Dendritic cell treated with granulocyte-macrophage colony-stimulating factor and Interleukin-4, amounts not matched to agents 40 ng/mL and 50 ng/mL, for 4 days (primary cell): ENCODE measurements around the gene PRELP.
"Not testable (repeated sequence)": the region's sequence is repeated elsewhere in the genome, so short reads cannot be mapped to it uniquely, and the experiment has no call there.

Experiments
- H3K27ac Mint-ChIP-seq: one replicate; pipeline ENCODE4 v1.8.0; 2022; ENCODE audit warnings: mild to moderate bottlenecking, mixed read lengths
- H3K27me3 Mint-ChIP-seq: one replicate; pipeline ENCODE4 v1.8.0; 2022; ENCODE audit warnings: mild to moderate bottlenecking, mixed read lengths
- H3K36me3 Mint-ChIP-seq: one replicate; pipeline ENCODE4 v1.8.0; 2022; ENCODE audit warnings: low read depth, mixed read lengths
- H3K4me1 Mint-ChIP-seq: one replicate; pipeline ENCODE4 v1.8.0; 2022; ENCODE audit warnings: low read depth, mixed read lengths
- H3K4me3 Mint-ChIP-seq: one replicate; pipeline ENCODE4 v1.8.0; 2022; ENCODE audit warnings: mild to moderate bottlenecking, moderate library complexity, mixed read lengths
- H3K9me3 Mint-ChIP-seq: one replicate; pipeline ENCODE4 v1.8.0; 2022; ENCODE audit warnings: mixed read lengths
- intact Hi-C: fragments of 100-400 bp; cut with micrococcal nuclease; formaldehyde crosslinking; loops from one replicate; pipeline ENCODE4 v1.15.0; 2022

The PRELP gene

GRCh38 chr1:203462143-203462542, 13.5 kb upstream of the PRELP start:
- Mint-ChIP-seq H3K27ac (no peak overlapping the region), H3K4me3 (no peak overlapping the region), H3K36me3 (no peaks in the 10 kb centered on the region), H3K27me3 (peaks cover 27% of the 10 kb centered on the region), H3K4me1 (peaks cover 7% of the 10 kb centered on the region), H3K9me3 (no peaks in the 10 kb centered on the region)
- intact Hi-C loops: no loop called here

DNA sequence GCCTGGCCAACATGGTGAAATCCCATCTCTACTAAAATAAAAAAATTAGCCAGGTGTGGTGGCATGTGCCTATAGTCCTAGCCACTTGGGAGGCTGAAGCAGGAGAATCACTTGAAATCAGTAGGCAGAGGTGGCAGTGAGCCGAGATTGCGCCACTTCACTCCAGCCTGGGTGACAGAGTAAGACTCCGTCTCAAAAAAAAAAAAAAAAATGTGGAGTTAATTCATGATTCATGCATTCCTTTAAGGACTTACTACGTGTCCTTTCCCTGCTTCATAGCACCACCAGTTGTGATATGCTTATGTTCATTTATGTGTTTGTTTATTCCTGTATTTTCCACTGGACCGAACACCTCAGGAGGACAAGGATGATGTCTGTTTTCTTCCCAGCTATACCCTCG, 12.7 kb upstream of the PRELP start:
- intact Hi-C loops: no loop called here
- Mint-ChIP-seq H3K36me3 (no peaks in the 10 kb centered on the region), H3K4me1 (peaks cover 7% of the 10 kb centered on the region), H3K27me3 (peaks cover 27% of the 10 kb centered on the region), H3K27ac (no peak overlapping the region), H3K4me3 (no peak overlapping the region), H3K9me3 (no peaks in the 10 kb centered on the region)

DNA sequence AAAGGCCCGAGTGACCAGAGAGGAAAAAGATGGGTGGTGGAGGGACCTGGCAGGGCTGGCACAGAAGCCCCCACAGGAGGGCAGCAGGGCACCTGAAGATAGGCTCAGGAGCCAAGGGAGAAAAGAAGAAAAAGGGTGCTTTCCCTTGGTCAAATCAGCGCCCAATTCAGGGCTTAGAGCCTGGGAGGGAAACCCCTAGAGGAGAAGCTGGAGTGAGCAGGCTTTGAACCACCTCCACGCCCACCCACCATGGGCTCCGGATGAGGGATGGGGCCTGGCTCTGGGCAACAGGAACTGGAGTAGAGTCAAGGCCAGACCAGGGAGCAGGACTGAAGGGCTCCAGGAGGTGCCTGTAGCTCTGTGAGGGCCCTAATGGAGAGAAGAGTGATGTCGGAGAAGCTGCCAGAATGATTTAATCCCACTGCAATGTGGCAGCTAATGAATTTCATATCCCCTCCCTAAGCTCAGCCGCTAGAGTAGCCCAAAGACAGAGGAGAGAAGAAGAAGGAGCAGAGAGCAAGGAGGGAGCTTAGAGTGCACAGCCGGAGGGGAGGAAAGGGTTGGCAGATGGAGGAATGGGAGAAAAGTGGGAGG, 12.0 kb upstream of the PRELP start:
- peaks cover 7% of the 10 kb centered on the region for H3K4me1 Mint-ChIP-seq
- intact Hi-C loops: no loop called here
- peaks cover 23% of the 10 kb centered on the region for H3K27me3 Mint-ChIP-seq
- no peaks in the 10 kb centered on the region for H3K36me3 Mint-ChIP-seq
- H3K4me3 Mint-ChIP-seq: no peak overlapping the region
- no peak overlapping the region for H3K27ac Mint-ChIP-seq
- H3K9me3 Mint-ChIP-seq: no peaks in the 10 kb centered on the region

GRCh38 chr1:203464226-203464625, 11.4 kb upstream of the PRELP start:
- no peaks in the 10 kb centered on the region for H3K36me3 Mint-ChIP-seq
- H3K9me3 Mint-ChIP-seq: no peaks in the 10 kb centered on the region
- H3K4me3 Mint-ChIP-seq: no peak overlapping the region
- intact Hi-C loops: no loop called here
- H3K4me1 Mint-ChIP-seq: peaks cover 7% of the 10 kb centered on the region
- H3K27ac Mint-ChIP-seq: no peak overlapping the region
- H3K27me3 Mint-ChIP-seq: peaks cover 21% of the 10 kb centered on the region

- intact Hi-C loops: no loop called here
- Mint-ChIP-seq H3K4me1 (peaks cover 7% of the 10 kb centered on the region), H3K27me3 (peaks cover 23% of the 10 kb centered on the region), H3K27ac (no peak overlapping the region), H3K4me3 (no peak overlapping the region), H3K9me3 (no peaks in the 10 kb centered on the region), H3K36me3 (no peaks in the 10 kb centered on the region)
Observed at GRCh38 chr1:203464743-203465142, 10.9 kb upstream of the PRELP start.

GRCh38 chr1:203465146-203465798, 10.3 kb upstream of the PRELP start:
- H3K9me3 Mint-ChIP-seq: no peaks in the 10 kb centered on the region
- intact Hi-C loops: no loop called here
- H3K4me3 Mint-ChIP-seq: no peak overlapping the region
- H3K27me3 Mint-ChIP-seq: peaks cover 29% of the 10 kb centered on the region
- H3K4me1 Mint-ChIP-seq: peaks cover 7% of the 10 kb centered on the region
- H3K27ac Mint-ChIP-seq: no peak overlapping the region
- no peaks in the 10 kb centered on the region for H3K36me3 Mint-ChIP-seq

- no peak overlapping the region for H3K4me3 Mint-ChIP-seq
- H3K27me3 Mint-ChIP-seq: peaks cover 32% of the 10 kb centered on the region
Observed at GRCh38 chr1:203465948-203466347, 9.7 kb upstream of the PRELP start.

DNA sequence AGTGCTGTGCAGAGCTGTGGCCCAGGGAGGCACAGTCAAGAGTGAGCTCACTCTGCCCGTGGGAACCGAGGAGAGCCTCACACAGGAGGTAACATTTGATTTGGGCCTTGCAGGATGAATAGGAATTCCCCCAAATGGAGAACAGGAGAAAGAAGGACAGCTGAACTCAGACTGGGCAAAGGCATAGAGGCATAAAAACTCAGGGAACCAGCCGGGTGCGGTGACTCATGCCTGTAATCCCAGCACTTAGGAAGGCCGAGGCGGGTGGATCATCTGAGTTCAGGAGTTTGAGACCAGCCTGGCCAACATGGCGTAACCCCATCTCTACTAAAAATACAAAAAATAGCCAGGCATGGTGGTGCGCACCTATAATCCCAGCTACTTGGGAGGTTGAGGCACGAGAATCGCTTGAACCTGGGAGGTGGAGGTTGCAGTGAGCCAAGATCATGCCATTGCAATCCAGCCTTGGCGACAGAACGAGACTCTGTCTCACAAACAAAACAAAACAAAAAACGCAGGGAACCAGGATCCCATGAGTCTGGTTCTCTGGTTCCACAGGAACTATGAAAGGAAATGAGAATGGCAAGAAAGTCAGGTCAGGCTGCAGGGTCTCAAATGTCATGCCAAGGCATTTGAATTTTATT, 8.6 kb upstream of the PRELP start:
- intact Hi-C loops, H3K4me3 Mint-ChIP-seq, H3K4me1 Mint-ChIP-seq, H3K36me3 Mint-ChIP-seq, H3K9me3 Mint-ChIP-seq, H3K27ac Mint-ChIP-seq: not testable (repeated sequence)
- peaks cover 26% of the 10 kb centered on the region for H3K27me3 Mint-ChIP-seq

More at GRCh38 chr1:203465948-203466347, 9.7 kb upstream of the PRELP start:
- H3K27ac Mint-ChIP-seq: no peak overlapping the region
- H3K9me3 Mint-ChIP-seq: no peaks in the 10 kb centered on the region
- intact Hi-C loops: no loop called here
- H3K36me3 Mint-ChIP-seq: no peaks in the 10 kb centered on the region
- H3K4me1 Mint-ChIP-seq: peaks cover 7% of the 10 kb centered on the region

DNA sequence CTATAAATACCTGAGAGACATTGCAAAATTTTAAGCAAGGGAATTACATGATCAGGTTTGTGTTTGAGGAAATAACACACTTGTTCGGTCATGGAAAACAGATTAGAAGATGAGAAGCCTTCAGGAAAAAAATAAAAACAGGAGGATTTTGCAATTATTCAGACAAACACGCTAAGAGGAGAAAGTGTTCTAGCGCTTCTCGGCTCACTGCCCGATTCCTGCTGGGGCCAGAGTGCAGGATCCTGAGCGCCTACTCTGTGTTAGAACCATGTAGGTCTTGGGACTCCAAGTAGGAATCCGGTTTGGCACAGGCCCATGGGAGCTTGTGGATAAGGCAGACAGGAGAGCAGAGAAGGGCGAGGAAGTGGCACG, 8.1 kb upstream of the PRELP start:
- Mint-ChIP-seq H3K36me3 (no peaks in the 10 kb centered on the region), H3K27me3 (peaks cover 28% of the 10 kb centered on the region), H3K4me1 (peaks cover 7% of the 10 kb centered on the region), H3K9me3 (no peaks in the 10 kb centered on the region), H3K4me3 (no peak overlapping the region), H3K27ac (no peak overlapping the region)
- intact Hi-C loops: no loop called here

- Mint-ChIP-seq H3K4me1 (peaks cover 7% of the 10 kb centered on the region), H3K27ac (no peak overlapping the region), H3K4me3 (no peak overlapping the region), H3K27me3 (peaks cover 33% of the 10 kb centered on the region), H3K36me3 (no peaks in the 10 kb centered on the region), H3K9me3 (no peaks in the 10 kb centered on the region)
- intact Hi-C loops: no loop called here
Observed at GRCh38 chr1:203468326-203468725, 7.3 kb upstream of the PRELP start.

GRCh38 chr1:203470240-203470639, 5.4 kb upstream of the PRELP start:
- H3K36me3 Mint-ChIP-seq: no peaks in the 10 kb centered on the region
- peaks cover 34% of the 10 kb centered on the region for H3K27me3 Mint-ChIP-seq
- peaks cover 7% of the 10 kb centered on the region for H3K4me1 Mint-ChIP-seq
- intact Hi-C loops: no loop called here
- no peak overlapping the region for H3K4me3 Mint-ChIP-seq
- no peak overlapping the region for H3K27ac Mint-ChIP-seq
- H3K9me3 Mint-ChIP-seq: no peaks in the 10 kb centered on the region

- intact Hi-C loops: no loop called here
- no peaks in the 10 kb centered on the region for H3K36me3 Mint-ChIP-seq
- H3K4me3 Mint-ChIP-seq: no peak overlapping the region
- H3K9me3 Mint-ChIP-seq: no peaks in the 10 kb centered on the region
- H3K27me3 Mint-ChIP-seq: peaks cover 42% of the 10 kb centered on the region
- H3K4me1 Mint-ChIP-seq: no peaks in the 10 kb centered on the region
- no peak overlapping the region for H3K27ac Mint-ChIP-seq
Observed at GRCh38 chr1:203471841-203472240, 3.8 kb upstream of the PRELP start.

- intact Hi-C loops: no loop called here
- H3K27ac Mint-ChIP-seq: no peak overlapping the region
- no peaks in the 10 kb centered on the region for H3K36me3 Mint-ChIP-seq
- no peak overlapping the region for H3K4me3 Mint-ChIP-seq
- H3K9me3 Mint-ChIP-seq: no peaks in the 10 kb centered on the region
- no peaks in the 10 kb centered on the region for H3K4me1 Mint-ChIP-seq
- peaks cover 43% of the 10 kb centered on the region for H3K27me3 Mint-ChIP-seq
Observed at GRCh38 chr1:203473281-203473680, 2.3 kb upstream of the PRELP start.

GRCh38 chr1:203473781-203474305, 1.8 kb upstream of the PRELP start:
- no peak overlapping the region for H3K27ac Mint-ChIP-seq
- H3K36me3 Mint-ChIP-seq: no peaks in the 10 kb centered on the region

More at GRCh38 chr1:203473781-203474305, 1.8 kb upstream of the PRELP start:
- Mint-ChIP-seq H3K9me3 (no peaks in the 10 kb centered on the region), H3K27me3 (peaks cover 42% of the 10 kb centered on the region), H3K4me3 (no peak overlapping the region), H3K4me1 (no peaks in the 10 kb centered on the region)
- intact Hi-C loops: no loop called here
